Measurements from ENCODE around the gene DEFB114.

GRCh38 chr6:50003139-50003538 is 39.2 kb upstream of the DEFB114 start:
- TF ChIP-seq ZNF660 (tag by site-specific recombination; IDR thresholded peaks at IDR 0.05) (no peak), PRDM10 (tag by site-specific recombination; IDR thresholded peaks at IDR 0.05) (no peak), ZNF843 (tag by site-specific recombination; IDR thresholded peaks at IDR 0.05) (no peak), CTCF (tag by site-specific recombination; IDR thresholded peaks at IDR 0.05) (no peak), KLF9 (tag by site-specific recombination; IDR thresholded peaks at IDR 0.05; ENCODE audit: low read depth) (no peak), ZNF184 (tag by site-specific recombination; IDR thresholded peaks at IDR 0.05) (no peak), HOXD13 (CRISPR knock-in tag; IDR thresholded peaks at IDR 0.05; ENCODE audit: borderline replicate concordance) (no peak)
